Neuronal stem cell (in vitro differentiated cells): ENCODE data around the gene STK32A.
A peak's percentile ranks its signal among the peaks of the same experiment; 100 is the strongest.

Experiments
- DNase-seq: peaks from one replicate; pipeline ENCODE4 v3.0.0-alpha.2; 2013; ENCODE audit warnings: low spot score
- H2AFZ ChIP-seq: one replicate; pipeline ENCODE4 v1.6.1; 2013; ENCODE audit warnings: mild to moderate bottlenecking, low read length, inconsistent platforms
- H2AK5ac ChIP-seq: 2 replicates; pipeline ENCODE4 v1.6.1; 2013; ENCODE audit warnings: low read depth, mild to moderate bottlenecking, inconsistent platforms, low read length, moderate library complexity, mixed read lengths
- H2BK120ac ChIP-seq: 2 replicates; pipeline ENCODE4 v1.6.1; 2013; ENCODE audit warnings: low read depth, mild to moderate bottlenecking, inconsistent platforms, low read length, moderate library complexity, mixed read lengths
- H2BK12ac ChIP-seq: one replicate; pipeline ENCODE4 v1.6.1; 2013; ENCODE audit warnings: low read length, inconsistent platforms
- H2BK15ac ChIP-seq: 2 replicates; pipeline ENCODE4 v1.6.1; 2013; ENCODE audit warnings: mild to moderate bottlenecking, low read length, inconsistent platforms, mixed read lengths
- H2BK5ac ChIP-seq: one replicate; pipeline ENCODE4 v1.6.1; 2013; ENCODE audit warnings: inconsistent platforms, mild to moderate bottlenecking, low read length, moderate library complexity
- H3K14ac ChIP-seq: one replicate; pipeline ENCODE4 v1.6.1; 2013; ENCODE audit warnings: low read length, inconsistent platforms
- H3K18ac ChIP-seq: 2 replicates; pipeline ENCODE4 v1.6.1; 2013; ENCODE audit warnings: low read length, inconsistent platforms
- H3K23ac ChIP-seq: 2 replicates; pipeline ENCODE4 v1.6.1; 2013; ENCODE audit warnings: low read depth, mild to moderate bottlenecking, mixed read lengths, low read length, inconsistent platforms; ENCODE audit not compliant: poor library complexity
- H3K27ac ChIP-seq: replicated peaks from 3 replicates; pipeline ENCODE4 v1.5.1; 2013; ENCODE audit warnings: low read length, inconsistent platforms
- H3K27me3 ChIP-seq, 3 experiments: 2 replicates each; pipeline ENCODE4 v1.6.1; 2013; ENCODE audit warnings: low read length in 3 of 3, mild to moderate bottlenecking in 2 of 3, inconsistent platforms in 1 of 3, low read depth in 1 of 3, mixed read lengths in 1 of 3, moderate library complexity in 1 of 3; ENCODE audit not compliant: control insufficient read depth in 3 of 3, insufficient read depth in 3 of 3
- H3K36me3 ChIP-seq, 2 donors: replicated peaks in 1 of 2; 2 replicates each; pipeline ENCODE4 v1.6.1; 2013; ENCODE audit warnings: low read length in 2 of 2; ENCODE audit not compliant: control insufficient read depth in 2 of 2, insufficient read depth in 2 of 2
- H3K4ac ChIP-seq: 2 replicates; pipeline ENCODE4 v1.6.1; 2013; ENCODE audit warnings: inconsistent platforms, mild to moderate bottlenecking, low read length, moderate library complexity
- H3K4me1 ChIP-seq, 2 donors: 1 replicate in 1 of 2; 2 replicates in 1 of 2; pipeline ENCODE4 v1.6.1; 2013; ENCODE audit warnings: low read length in 2 of 2, low read depth in 1 of 2; ENCODE audit not compliant: control insufficient read depth in 2 of 2, insufficient read depth in 1 of 2
- H3K4me2 ChIP-seq: one replicate; pipeline ENCODE4 v1.6.1; 2013; ENCODE audit warnings: mild to moderate bottlenecking, low read length, inconsistent platforms; ENCODE audit not compliant: insufficient read depth, poor library complexity, severe bottlenecking
- H3K4me3 ChIP-seq, 2 donors: 2 replicates each; pipeline ENCODE4 v1.5.1; 2013; ENCODE audit warnings: low read length in 2 of 2, mild to moderate bottlenecking in 2 of 2, inconsistent platforms in 1 of 2, moderate library complexity in 1 of 2
- H3K79me1 ChIP-seq: one replicate; pipeline ENCODE4 v1.6.1; 2013; ENCODE audit warnings: low read depth, mild to moderate bottlenecking, inconsistent platforms, low read length, moderate library complexity
- H3K9ac ChIP-seq: one replicate; pipeline ENCODE4 v1.6.1; 2013; ENCODE audit warnings: mild to moderate bottlenecking, low read depth, low read length, inconsistent platforms; ENCODE audit not compliant: poor library complexity
- H3K9me3 ChIP-seq, 2 donors: replicated peaks in 1 of 2; 2 replicates each; pipeline versions ENCODE3 to v1.6.1; 2013; ENCODE audit warnings: low read length in 2 of 2, mild to moderate bottlenecking in 2 of 2, inconsistent platforms in 1 of 2, low read depth in 1 of 2, mixed read lengths in 1 of 2, moderate library complexity in 1 of 2; ENCODE audit not compliant: control insufficient read depth in 2 of 2, insufficient read depth in 1 of 2
- H4K8ac ChIP-seq: one replicate; pipeline ENCODE4 v1.6.1; 2013; ENCODE audit warnings: low read depth, mild to moderate bottlenecking, inconsistent platforms, low read length, moderate library complexity
- H4K91ac ChIP-seq: one replicate; pipeline ENCODE4 v1.6.1; 2013; ENCODE audit warnings: low read length, low read depth, mild to moderate bottlenecking, inconsistent platforms; ENCODE audit not compliant: poor library complexity
- WGBS, 2 donors: extraction: QIAGEN DNeasy Blood & Tissue Kit; methylation state at CpG; one replicate each; pipeline ENCODE4 v1.1.7; 2013; ENCODE audit warnings: missing lambda C conversion rate in 2 of 2, mixed read lengths in 1 of 2; ENCODE audit not compliant: insufficient read length in 2 of 2, insufficient replicate concordance in 1 of 2; ENCODE audit errors: extremely low coverage in 2 of 2; 5-methylcytosine and 5-hydroxymethylcytosine counted together

STK32A gene

DNA sequence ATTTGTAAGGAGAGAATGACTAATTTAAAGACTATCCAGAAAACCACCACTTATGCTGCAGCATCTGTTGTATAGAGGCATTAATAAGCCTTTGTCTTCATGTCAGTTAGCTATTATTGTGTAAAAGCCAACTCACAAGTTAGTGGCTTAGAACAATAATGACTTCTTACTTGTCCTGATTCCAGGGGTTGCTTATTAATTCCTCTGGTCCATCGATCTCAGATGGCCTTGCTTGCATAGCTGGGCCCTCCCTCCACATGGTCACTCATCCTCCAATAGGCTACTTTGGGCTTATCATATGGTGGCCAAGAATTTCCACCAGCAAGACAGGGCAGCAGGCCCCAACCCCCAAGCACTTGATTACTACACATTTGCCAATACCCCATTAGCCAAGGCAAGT is 44.5 kb upstream of the STK32A start:
- H3K4ac ChIP-seq: no peak overlapping the region

GRCh38 chr5:147193123-147193522 is 41.7 kb upstream of the STK32A start:
- Histone ChIP-seq H3K4me1 (no peaks in the 10 kb centered on the region), H4K8ac (no peak overlapping the region), H3K4me3 (no peak overlapping the region), H2BK120ac (no peak overlapping the region), H3K14ac (no peak overlapping the region), H2BK5ac (no peak overlapping the region), H3K4ac (no peak overlapping the region), H2AK5ac (no peak overlapping the region), H2AFZ (no peak overlapping the region), H4K91ac (no peak overlapping the region), H3K27ac (no peak overlapping the region), H3K4me2 (no peak overlapping the region), H3K9me3 (no peaks in the 10 kb centered on the region), H3K9ac (no peak overlapping the region), H3K18ac (no peak overlapping the region), H2BK12ac (no peak overlapping the region), H3K79me1 (no peaks in the 10 kb centered on the region), H3K36me3 (no peaks in the 10 kb centered on the region), H2BK15ac (no peak overlapping the region), H3K27me3 (no peaks in the 10 kb centered on the region), H3K23ac (no peak overlapping the region)
- DNase-seq: no peak
- WGBS, 2 donors: no CpG with 5 or more reads among the region's 1 CpG

More for the DNA sequence above, 44.5 kb upstream of the STK32A start:
- no peak overlapping the region for H2BK15ac ChIP-seq
- H2BK120ac ChIP-seq: no peak overlapping the region
- H3K27me3 ChIP-seq: no peaks in the 10 kb centered on the region
- H2AFZ ChIP-seq: no peak overlapping the region
- H3K14ac ChIP-seq: no peak overlapping the region
- DNase-seq: no peak
- no peak overlapping the region for H3K9ac ChIP-seq
- H2AK5ac ChIP-seq: no peak overlapping the region
- no peak overlapping the region for H3K18ac ChIP-seq
- no peak overlapping the region for H3K4me2 ChIP-seq
- H3K79me1 ChIP-seq: no peaks in the 10 kb centered on the region
- no peak overlapping the region for H3K27ac ChIP-seq
- WGBS, 2 donors: no CpG with 5 or more reads among the region's 1 CpG
- H3K4me3 ChIP-seq: no peak overlapping the region
- peak overlapping the region; percentile 56 for H4K91ac ChIP-seq
- no peaks in the 10 kb centered on the region for H3K36me3 ChIP-seq
- H4K8ac ChIP-seq: no peak overlapping the region
- no peaks in the 10 kb centered on the region for H3K9me3 ChIP-seq
- H2BK5ac ChIP-seq: no peak overlapping the region
- no peaks in the 10 kb centered on the region for H3K4me1 ChIP-seq
- H3K23ac ChIP-seq: no peak overlapping the region
- no peak overlapping the region for H2BK12ac ChIP-seq

DNA sequence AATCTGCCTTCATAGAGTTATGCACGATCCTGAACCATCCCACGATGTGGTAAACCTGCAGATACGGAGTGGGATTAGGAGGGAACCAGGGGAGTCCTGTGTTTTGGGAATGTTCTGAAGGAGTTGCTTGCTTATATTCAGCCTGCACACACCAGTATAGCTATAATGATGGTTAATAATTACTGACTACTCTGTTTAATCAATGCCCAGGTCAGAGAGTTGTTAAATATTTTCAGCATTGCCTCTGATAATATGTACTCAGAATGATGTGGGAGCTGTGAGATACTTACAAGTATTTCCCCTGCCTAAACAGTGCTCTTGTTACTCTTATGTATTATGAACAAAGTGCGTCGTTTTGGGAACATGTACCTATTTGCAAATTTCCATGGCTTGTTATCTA is 34.8 kb upstream of the STK32A start:
- H3K4ac ChIP-seq: no peak overlapping the region
- H2BK12ac ChIP-seq: no peak overlapping the region
- DNase-seq: no peak
- no peak overlapping the region for H2BK5ac ChIP-seq
- no peaks in the 10 kb centered on the region for H3K79me1 ChIP-seq
- H4K8ac ChIP-seq: no peak overlapping the region
- no peak overlapping the region for H3K9ac ChIP-seq
- H3K14ac ChIP-seq: no peak overlapping the region
- H3K36me3 ChIP-seq: no peaks in the 10 kb centered on the region
- no peak overlapping the region for H2BK120ac ChIP-seq
- H3K23ac ChIP-seq: no peak overlapping the region
- no peak overlapping the region for H3K4me2 ChIP-seq
- no peak overlapping the region for H3K27ac ChIP-seq
- WGBS, 2 donors: no CpG with 5 or more reads among the region's 5 CpGs
- no peak overlapping the region for H3K4me3 ChIP-seq
- H2AK5ac ChIP-seq: no peak overlapping the region
- peaks cover 0 to 3% (median 0%) of the 10 kb centered on the region in 3 experiments for H3K27me3 ChIP-seq
- no peak overlapping the region for H2AFZ ChIP-seq
- no peak overlapping the region for H3K18ac ChIP-seq
- peaks cover 0 to 2% of the 10 kb centered on the region in 2 donors for H3K9me3 ChIP-seq
- H3K4me1 ChIP-seq: peaks cover 0 to 4% of the 10 kb centered on the region in 2 donors
- H2BK15ac ChIP-seq: no peak overlapping the region
- H4K91ac ChIP-seq: no peak overlapping the region

GRCh38 chr5:147203213-147203612 is 31.6 kb upstream of the STK32A start:
- Histone ChIP-seq H2BK5ac (no peak overlapping the region), H2BK120ac (no peak overlapping the region), H4K8ac (no peak overlapping the region), H3K23ac (no peak overlapping the region), H2AFZ (no peak overlapping the region), H2BK12ac (no peak overlapping the region), H3K14ac (no peak overlapping the region), H3K79me1 (no peaks in the 10 kb centered on the region), H3K27me3 (peaks cover 0 to 3% (median 0%) of the 10 kb centered on the region in 3 experiments), H3K4me1 (peaks cover 0 to 4% of the 10 kb centered on the region in 2 donors), H2AK5ac (no peak overlapping the region), H4K91ac (no peak overlapping the region), H3K18ac (no peak overlapping the region), H3K4me3 (no peak overlapping the region), H3K27ac (no peak overlapping the region), H2BK15ac (no peak overlapping the region), H3K4ac (no peak overlapping the region), H3K36me3 (no peaks in the 10 kb centered on the region), H3K4me2 (no peak overlapping the region), H3K9ac (no peak overlapping the region), H3K9me3 (peaks cover 0 to 2% of the 10 kb centered on the region in 2 donors)
- no peak for DNase-seq
- no CpG with 5 or more reads among the region's 4 CpGs for WGBS, 2 donors
